HEK293 (cell line): ENCODE results near the gene STK32C.
A peak's percentile ranks its signal among the peaks of the same experiment; 100 is the strongest.

Experiments used
- BCL11A ChIP-seq: fragments of 450-650 bp; formaldehyde crosslinking; IDR thresholded peaks from 2 replicates; pipeline ENCODE4 v1.5.1; 2016; ENCODE audit warnings: low read depth, missing biosample characterization, missing genetic modification characterization
- ELK4 ChIP-seq: IDR thresholded peaks from 2 replicates; pipeline ENCODE4 v1.6.1; 2011; ENCODE audit warnings: mild to moderate bottlenecking, low read depth, low read length, borderline replicate concordance
- KLF1 ChIP-seq: fragments of 450-650 bp; formaldehyde crosslinking; IDR thresholded peaks from 2 replicates; pipeline ENCODE4 v1.5.1; 2016; ENCODE audit warnings: missing biosample characterization, missing genetic modification characterization
- KLF16 ChIP-seq: fragments of 450-650 bp; formaldehyde crosslinking; IDR thresholded peaks from 2 replicates; pipeline ENCODE4 v1.5.1; 2017; ENCODE audit warnings: missing biosample characterization, missing genetic modification characterization
- PATZ1 ChIP-seq: fragments of 450-650 bp; formaldehyde crosslinking; IDR thresholded peaks from 2 replicates; pipeline ENCODE4 v1.5.1; 2016; ENCODE audit warnings: missing biosample characterization, missing genetic modification characterization
- PRDM4 ChIP-seq: fragments of 450-650 bp; formaldehyde crosslinking; IDR thresholded peaks from 2 replicates; pipeline ENCODE4 v1.5.1; 2017; ENCODE audit warnings: missing biosample characterization, missing genetic modification characterization
- TRIM28 ChIP-seq: IDR thresholded peaks from 2 replicates; pipeline ENCODE4 v1.6.1; 2011; ENCODE audit warnings: low read length, control low read depth, borderline replicate concordance
- ZFP69B ChIP-seq: fragments of 450-650 bp; formaldehyde crosslinking; IDR thresholded peaks from 2 replicates; pipeline ENCODE4 v1.5.1; 2016; ENCODE audit warnings: missing biosample characterization, missing genetic modification characterization
- ZNF146 ChIP-seq: fragments of 450-650 bp; formaldehyde crosslinking; IDR thresholded peaks from 2 replicates; pipeline ENCODE4 v1.5.1; 2016; ENCODE audit warnings: missing biosample characterization, missing genetic modification characterization
- ZNF174 ChIP-seq: fragments of 450-650 bp; formaldehyde crosslinking; IDR thresholded peaks from 2 replicates; pipeline ENCODE4 v1.5.0; 2017; ENCODE audit warnings: missing biosample characterization, mild to moderate bottlenecking, missing genetic modification characterization
- ZNF175 ChIP-seq: fragments of 450-650 bp; formaldehyde crosslinking; IDR thresholded peaks from 2 replicates; pipeline ENCODE4 v1.5.1; 2016; ENCODE audit warnings: missing biosample characterization, missing genetic modification characterization
- ZNF18 ChIP-seq: fragments of 450-650 bp; formaldehyde crosslinking; IDR thresholded peaks from 2 replicates; pipeline ENCODE4 v1.5.1; 2016; ENCODE audit warnings: missing biosample characterization, missing genetic modification characterization
- ZNF184 ChIP-seq: fragments of 450-650 bp; IDR thresholded peaks from 2 replicates; pipeline ENCODE4 v1.5.1; 2018; ENCODE audit warnings: missing biosample characterization, mild to moderate bottlenecking, missing genetic modification characterization
- ZNF2 ChIP-seq: fragments of 450-650 bp; formaldehyde crosslinking; IDR thresholded peaks from 2 replicates; pipeline ENCODE4 v1.5.1; 2016; ENCODE audit warnings: missing biosample characterization, missing genetic modification characterization
- ZNF280C ChIP-seq: fragments of 450-650 bp; formaldehyde crosslinking; IDR thresholded peaks from 2 replicates; pipeline ENCODE4 v1.5.1; 2016; ENCODE audit warnings: missing biosample characterization, missing genetic modification characterization
- ZNF366 ChIP-seq: fragments of 450-650 bp; formaldehyde crosslinking; conservative IDR thresholded peaks from 2 replicates; pipeline ENCODE4 v1.5.1; 2016; ENCODE audit warnings: missing biosample characterization, missing genetic modification characterization
- ZNF488 ChIP-seq: fragments of 450-650 bp; formaldehyde crosslinking; IDR thresholded peaks from 2 replicates; pipeline ENCODE4 v1.5.1; 2016; ENCODE audit warnings: missing biosample characterization, missing genetic modification characterization
- ZNF513 ChIP-seq: fragments of 450-650 bp; IDR thresholded peaks from 2 replicates; pipeline ENCODE4 v1.5.1; 2018; ENCODE audit warnings: missing biosample characterization, missing genetic modification characterization
- ZNF548 ChIP-seq: fragments of 450-650 bp; formaldehyde crosslinking; IDR thresholded peaks from 2 replicates; pipeline ENCODE4 v1.5.1; 2016; ENCODE audit warnings: missing biosample characterization, missing genetic modification characterization
- ZNF571 ChIP-seq: fragments of 450-650 bp; formaldehyde crosslinking; IDR thresholded peaks from 2 replicates; pipeline ENCODE4 v1.5.0; 2017; ENCODE audit warnings: missing biosample characterization, missing genetic modification characterization
- ZNF624 ChIP-seq: fragments of 450-650 bp; formaldehyde crosslinking; IDR thresholded peaks from 2 replicates; pipeline ENCODE4 v1.5.1; 2017; ENCODE audit warnings: missing biosample characterization, missing genetic modification characterization
- ZNF626 ChIP-seq: fragments of 450-650 bp; sonication (Bioruptor Pico); formaldehyde crosslinking; IDR thresholded peaks from 2 replicates; pipeline ENCODE4 v1.5.1; 2018; ENCODE audit warnings: missing biosample characterization, missing genetic modification characterization, inconsistent platforms
- ZNF777 ChIP-seq: fragments of 450-650 bp; formaldehyde crosslinking; IDR thresholded peaks from 2 replicates; pipeline ENCODE4 v1.5.1; 2017; ENCODE audit warnings: missing biosample characterization, missing genetic modification characterization, borderline replicate concordance
- ZNF830 ChIP-seq: fragments of 450-650 bp; IDR thresholded peaks from 2 replicates; pipeline ENCODE4 v1.5.0; 2018; ENCODE audit warnings: missing biosample characterization, missing genetic modification characterization, low read depth, mild to moderate bottlenecking, moderate library complexity
- ZSCAN16 ChIP-seq: fragments of 450-650 bp; formaldehyde crosslinking; IDR thresholded peaks from 2 replicates; pipeline ENCODE4 v1.5.1; 2016; ENCODE audit warnings: missing biosample characterization, missing genetic modification characterization

Gene STK32C

GRCh38 chr10:132186488-132187429, 121.0 kb downstream of the STK32C start, which contains the start of gene DPYSL4 (continued):
- TF ChIP-seq ELK4 (no peak), ZNF777 (tag by site-specific recombination) (peak; percentile 28; the same call in 1 of the 2 replicates), ZFP69B (tag by site-specific recombination) (no peak), BCL11A (0 out of 2 replicates have a peak, but pooled peaks have one; percentile 48), ZNF626 (tag by site-specific recombination) (no peak), ZNF2 (tag by site-specific recombination) (no peak), ZNF366 (no peak; the same call in 1 of the 2 replicates), ZNF488 (tag by site-specific recombination) (no peak), TRIM28 (no peak), ZNF18 (tag by site-specific recombination) (no peak), KLF1 (tag by site-specific recombination) (peak; percentile 88), PATZ1 (peak; percentile 83), ZNF571 (no peak), ZNF548 (tag by site-specific recombination) (no peak), ZNF513 (tag by site-specific recombination) (no peak), ZNF174 (no peak), ZNF830 (tag by site-specific recombination) (no peak), ZSCAN16 (tag by site-specific recombination) (no peak), PRDM4 (tag by site-specific recombination) (no peak), ZNF624 (no peak), ZNF175 (tag by site-specific recombination) (no peak), ZNF146 (no peak), KLF16 (0 out of 2 replicates have a peak, but pooled peaks have one; percentile 37), ZNF280C (tag by site-specific recombination) (no peak), ZNF184 (tag by site-specific recombination) (no peak)
